HepG2 (cell line): ENCODE results near the gene ZMYND19. TPM values are rescaled to one million over a fixed set of nuclear protein-coding genes. Genes with fewer than 3 reads are reported as not detected.

Experiments
- ATAC-seq: fragments of 200-7000 bp; cut with Tn5 transposase; 3 replicates; pipeline ENCODE4 v1.9.1; 2020; ENCODE audit warnings: mild to moderate bottlenecking, moderate library complexity
- BruUV-seq: library from RNA; stranded (reverse); fragments of 400-500 nt; replicated peaks from 2 replicates; lab custom pipeline; 2021; lab: Mats Ljungman, UMichigan
- CTCF ChIA-PET: fragments of 300-600 bp; formaldehyde crosslinking; extraction: SDS; loops from one replicate; lab custom pipeline; 2021; ENCODE audit warnings: low total read pairs, inconsistent platforms, low intra/inter-chr PET ratio; lab: Yijun Ruan, JAX
- POLR2A ChIA-PET: fragments of 350-600 bp; sonication (Branson Sonifier 250); formaldehyde crosslinking; loops from one replicate; lab custom pipeline; 2020; ENCODE audit warnings: antibody characterized with exemption, inconsistent platforms; lab: Yijun Ruan, JAX
- DNase-seq: peaks from one replicate; pipeline ENCODE4 v3.0.0-alpha.2; 2015; ENCODE audit warnings: low spot score
- FAIRE-seq: peaks from 3 replicates; lab custom pipeline; 2011; peaks lifted over from hg19 to GRCh38; lab: Jason Lieb, UNC
- H2AFZ ChIP-seq: one replicate; pipeline ENCODE4 v1.6.1; 2011; ENCODE audit warnings: low read length, inconsistent platforms
- H3K27ac ChIP-seq: fragments of 300-600 bp; 3 replicates; pipeline ENCODE4 v1.8.0; 2011; ENCODE audit warnings: mixed run types, mild to moderate bottlenecking, mixed read lengths, low read length, inconsistent platforms; ENCODE audit not compliant: insufficient read depth; ENCODE audit errors: extremely low read length
- H3K27me3 ChIP-seq, 2 experiments: fragments of 200-600 bp in 1 of 2; 2 replicates in 1 of 2; 3 replicates in 1 of 2; pipeline versions ENCODE4 v1.6.0 to v1.8.0; 2011; ENCODE audit warnings: low read length in 2 of 2, mild to moderate bottlenecking in 2 of 2, moderate library complexity in 2 of 2, inconsistent platforms in 1 of 2; ENCODE audit not compliant: insufficient read depth in 2 of 2, control insufficient read depth in 1 of 2
- H3K36me3 ChIP-seq, 2 experiments: fragments of 200-600 bp in 1 of 2; replicated peaks in 1 of 2; 2 replicates in 1 of 2; 3 replicates in 1 of 2; pipeline versions ENCODE4 v1.5.1 to v1.8.0; 2011; ENCODE audit warnings: low read length in 2 of 2, inconsistent platforms in 1 of 2; ENCODE audit not compliant: insufficient read depth in 2 of 2, control insufficient read depth in 1 of 2
- H3K4me1 ChIP-seq: 2 replicates; pipeline ENCODE4 v1.5.1; 2012; ENCODE audit warnings: low read length, inconsistent platforms; ENCODE audit not compliant: insufficient read depth
- H3K4me2 ChIP-seq: 2 replicates; pipeline ENCODE4 v1.6.0; 2011; ENCODE audit warnings: low read depth, low read length, inconsistent platforms
- H3K4me3 ChIP-seq, 3 experiments: fragments of 200-600 bp in 1 of 3; sonication (generic), shearing (Covaris generic) in 1 of 3; replicated peaks in 1 of 3; 2 replicates each; pipeline ENCODE4 v1.5.1; 2011 to 2016; ENCODE audit warnings: low read length in 3 of 3, inconsistent platforms in 2 of 3, low read depth in 2 of 3, mild to moderate bottlenecking in 2 of 3, control low read depth in 1 of 3, mixed read lengths in 1 of 3; ENCODE audit not compliant: insufficient read depth in 1 of 3
- H3K79me2 ChIP-seq: one replicate; pipeline ENCODE4 v1.6.1; 2011; ENCODE audit warnings: low read length, inconsistent platforms; ENCODE audit not compliant: insufficient read depth
- H3K9ac ChIP-seq: 2 replicates; pipeline ENCODE4 v1.6.0; 2011; ENCODE audit warnings: mild to moderate bottlenecking, low read depth, low read length, inconsistent platforms; ENCODE audit not compliant: insufficient read depth
- H3K9me3 ChIP-seq: 2 replicates; pipeline ENCODE4 v1.5.1; 2012; ENCODE audit warnings: mild to moderate bottlenecking, low read length
- H4K20me1 ChIP-seq: 2 replicates; pipeline ENCODE4 v1.6.0; 2011; ENCODE audit warnings: inconsistent platforms, mild to moderate bottlenecking, low read length, moderate library complexity; ENCODE audit not compliant: insufficient read depth
- EP300 ChIP-seq, 3 experiments: sonication (generic) in 1 of 3; formaldehyde crosslinking in 1 of 3; IDR thresholded peaks; 2 replicates each; pipeline versions ENCODE4 v1.5.1 to v1.6.1; 2011 to 2020; ENCODE audit warnings: low read depth in 2 of 3, low read length in 2 of 3, borderline replicate concordance in 1 of 3, improper control_type of control experiment in 1 of 3, mild to moderate bottlenecking in 1 of 3, missing genetic modification reagents in 1 of 3, moderate library complexity in 1 of 3
- KLF13 ChIP-seq: sonication (generic); formaldehyde crosslinking; IDR thresholded peaks from 2 replicates; pipeline ENCODE4 v1.4.0; 2020; ENCODE audit warnings: mild to moderate bottlenecking, missing genetic modification reagents
- RARG ChIP-seq: sonication (generic); formaldehyde crosslinking; IDR thresholded peaks from 2 replicates; pipeline ENCODE4 v1.4.0; 2020; ENCODE audit warnings: low read depth, mild to moderate bottlenecking, missing genetic modification reagents
- SP140L ChIP-seq: sonication (generic); formaldehyde crosslinking; IDR thresholded peaks from 2 replicates; pipeline ENCODE4 v1.4.0; 2020; ENCODE audit warnings: missing genetic modification reagents, borderline replicate concordance
- ZNF34 ChIP-seq: sonication (generic); formaldehyde crosslinking; IDR thresholded peaks from 2 replicates; pipeline ENCODE4 v1.4.0; 2020; ENCODE audit warnings: mild to moderate bottlenecking, missing genetic modification reagents, borderline replicate concordance
- ZNF614 ChIP-seq: IDR thresholded peaks from 2 replicates; pipeline ENCODE4 v1.6.1; 2018; ENCODE audit warnings: missing biosample characterization, missing genetic modification reagents, inconsistent platforms, borderline replicate concordance
- WGBS: methylation state at CpG from one replicate; pipeline ENCODE4 v1.1.6; 2017; ENCODE audit warnings: low lambda C conversion rate; 5-methylcytosine and 5-hydroxymethylcytosine counted together
- in situ Hi-C: cut with HindIII; loops from 2 replicates; pipeline ENCODE4 v1.10.0; 2017; ENCODE audit warnings: low pct_unique_long_range_greater_than_20kb; ENCODE audit not compliant: extremely low pct_ligation_motif_present
- intact Hi-C: fragments of 100-400 bp; cut with micrococcal nuclease; formaldehyde crosslinking; loops from one replicate; pipeline ENCODE4 v1.10.0; 2022; ENCODE audit not compliant: unreplicated experiment
- polyA plus RNA-seq, 8 experiments: library from polyadenylated mRNA; depleted of rRNA in 3 of 8; stranded (reverse) in 7 of 8; unstranded in 1 of 8; fragments of >200 nt; fragmentation: Illumina TruSeq in 4 of 8; extraction: Trizol in 4 of 8; gene quantifications; 2 replicates each; pipeline versions ENCODE4 v1.2.1 to v1.2.3, GENCODE V29; 2011 to 2016; ENCODE audit warnings: low read depth in 4 of 8, missing spikeins in 1 of 8, mixed read lengths in 1 of 8; ENCODE audit not compliant: insufficient read depth in 1 of 8
- total RNA-seq, 5 experiments: library from RNA; depleted of rRNA; stranded (reverse); fragments of >200 nt; fragmentation: Illumina TruSeq; extraction: Trizol; gene quantifications; 2 replicates each; pipeline ENCODE4 v1.2.3, GENCODE V29; 2016; ENCODE audit warnings: low read depth in 1 of 5
- TF ChIP-seq, protein P1 (sequence below): sonication (generic); formaldehyde crosslinking; IDR thresholded peaks from 2 replicates; pipeline ENCODE4 v1.4.0; 2020; ENCODE audit warnings: missing genetic modification reagents
- TF ChIP-seq, protein P2 (sequence below): sonication (generic); formaldehyde crosslinking; IDR thresholded peaks from 2 replicates; pipeline ENCODE4 v1.9.0; 2021; ENCODE audit warnings: missing genetic modification reagents, borderline replicate concordance
- TF ChIP-seq, protein P3 (sequence below): sonication (generic); formaldehyde crosslinking; IDR thresholded peaks from 2 replicates; pipeline ENCODE4 v1.4.0; 2020; ENCODE audit warnings: missing genetic modification reagents, borderline replicate concordance

ZMYND19 gene
- total and polyA plus RNA-seq, 2 of the 13 experiments (the other 11 are each of a cell fraction or from before 2014, with no cell fraction given) = 21.3 to 38.7 TPM

DNA sequence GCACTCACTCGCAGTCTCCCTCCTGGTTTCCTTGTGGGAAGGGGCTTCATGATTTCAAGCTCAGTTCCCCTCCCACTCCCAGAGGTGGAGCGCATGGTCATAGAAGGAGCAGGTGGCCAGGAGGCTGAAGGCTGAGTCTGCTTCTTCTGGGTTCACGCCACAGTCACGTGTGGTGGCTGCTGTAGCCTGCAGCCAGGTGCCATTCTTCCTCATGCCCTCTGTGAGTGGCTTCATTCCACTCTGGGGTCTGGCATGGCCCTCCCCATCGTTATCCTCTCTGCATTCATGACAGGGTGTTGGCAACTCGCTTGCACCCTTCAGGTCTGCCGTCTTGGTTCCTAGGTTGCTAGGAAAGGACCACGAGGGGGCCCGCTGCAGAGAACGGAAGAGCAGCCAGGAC, 35.1 kb downstream of the ZMYND19 start:
- Histone ChIP-seq H3K4me1 (peaks cover 24% of the 10 kb centered on the region), H3K4me2 (no peak overlapping the region), H3K79me2 (peaks cover 2% of the 10 kb centered on the region), H3K4me3 (no peak overlapping the region), H3K27ac (no peak overlapping the region), H3K9ac (no peak overlapping the region), H3K36me3 (peaks cover 13 to 39% of the 10 kb centered on the region in 2 experiments), H3K27me3 (no peaks in the 10 kb centered on the region), H3K9me3 (no peaks in the 10 kb centered on the region), H4K20me1 (peaks cover 4% of the 10 kb centered on the region; the same call in 1 of the 2 replicates), H2AFZ (no peak overlapping the region)
- in situ Hi-C loops = no loop called here
- ChIA-PET POLR2A (no interaction called here), CTCF (no interaction called here)
- FAIRE-seq (no peak), DNase-seq (no peak), ATAC-seq (no peak)
- BruUV-seq = no TSS peak
- intact Hi-C loops = no loop called here
- TF ChIP-seq, protein P1, sequence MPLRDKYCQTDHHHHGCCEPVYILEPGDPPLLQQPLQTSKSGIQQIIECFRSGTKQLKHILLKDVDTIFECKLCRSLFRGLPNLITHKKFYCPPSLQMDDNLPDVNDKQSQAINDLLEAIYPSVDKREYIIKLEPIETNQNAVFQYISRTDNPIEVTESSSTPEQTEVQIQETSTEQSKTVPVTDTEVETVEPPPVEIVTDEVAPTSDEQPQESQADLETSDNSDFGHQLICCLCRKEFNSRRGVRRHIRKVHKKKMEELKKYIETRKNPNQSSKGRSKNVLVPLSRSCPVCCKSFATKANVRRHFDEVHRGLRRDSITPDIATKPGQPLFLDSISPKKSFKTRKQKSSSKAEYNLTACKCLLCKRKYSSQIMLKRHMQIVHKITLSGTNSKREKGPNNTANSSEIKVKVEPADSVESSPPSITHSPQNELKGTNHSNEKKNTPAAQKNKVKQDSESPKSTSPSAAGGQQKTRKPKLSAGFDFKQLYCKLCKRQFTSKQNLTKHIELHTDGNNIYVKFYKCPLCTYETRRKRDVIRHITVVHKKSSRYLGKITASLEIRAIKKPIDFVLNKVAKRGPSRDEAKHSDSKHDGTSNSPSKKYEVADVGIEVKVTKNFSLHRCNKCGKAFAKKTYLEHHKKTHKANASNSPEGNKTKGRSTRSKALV (CRISPR knock-in tag) = no peak
- TF ChIP-seq EP300 (IDR thresholded peaks at IDR 0.05; ENCODE audit: low read depth in 2 of 2, low read length in 2 of 2) (no peak), EP300 (CRISPR knock-in tag; IDR thresholded peaks at IDR 0.05; ENCODE audit: borderline replicate concordance) (no peak), ZNF34 (CRISPR knock-in tag) (no peak), SP140L (CRISPR knock-in tag) (no peak), RARG (CRISPR knock-in tag) (no peak), KLF13 (no peak), ZNF614 (CRISPR knock-in tag) (no peak)
- TF ChIP-seq, protein P2, sequence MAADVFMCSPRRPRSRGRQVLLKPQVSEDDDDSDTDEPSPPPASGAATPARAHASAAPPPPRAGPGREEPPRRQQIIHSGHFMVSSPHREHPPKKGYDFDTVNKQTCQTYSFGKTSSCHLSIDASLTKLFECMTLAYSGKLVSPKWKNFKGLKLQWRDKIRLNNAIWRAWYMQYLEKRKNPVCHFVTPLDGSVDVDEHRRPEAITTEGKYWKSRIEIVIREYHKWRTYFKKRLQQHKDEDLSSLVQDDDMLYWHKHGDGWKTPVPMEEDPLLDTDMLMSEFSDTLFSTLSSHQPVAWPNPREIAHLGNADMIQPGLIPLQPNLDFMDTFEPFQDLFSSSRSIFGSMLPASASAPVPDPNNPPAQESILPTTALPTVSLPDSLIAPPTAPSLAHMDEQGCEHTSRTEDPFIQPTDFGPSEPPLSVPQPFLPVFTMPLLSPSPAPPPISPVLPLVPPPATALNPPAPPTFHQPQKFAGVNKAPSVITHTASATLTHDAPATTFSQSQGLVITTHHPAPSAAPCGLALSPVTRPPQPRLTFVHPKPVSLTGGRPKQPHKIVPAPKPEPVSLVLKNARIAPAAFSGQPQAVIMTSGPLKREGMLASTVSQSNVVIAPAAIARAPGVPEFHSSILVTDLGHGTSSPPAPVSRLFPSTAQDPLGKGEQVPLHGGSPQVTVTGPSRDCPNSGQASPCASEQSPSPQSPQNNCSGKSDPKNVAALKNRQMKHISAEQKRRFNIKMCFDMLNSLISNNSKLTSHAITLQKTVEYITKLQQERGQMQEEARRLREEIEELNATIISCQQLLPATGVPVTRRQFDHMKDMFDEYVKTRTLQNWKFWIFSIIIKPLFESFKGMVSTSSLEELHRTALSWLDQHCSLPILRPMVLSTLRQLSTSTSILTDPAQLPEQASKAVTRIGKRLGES (CRISPR knock-in tag) = no peak
- TF ChIP-seq, protein P3, sequence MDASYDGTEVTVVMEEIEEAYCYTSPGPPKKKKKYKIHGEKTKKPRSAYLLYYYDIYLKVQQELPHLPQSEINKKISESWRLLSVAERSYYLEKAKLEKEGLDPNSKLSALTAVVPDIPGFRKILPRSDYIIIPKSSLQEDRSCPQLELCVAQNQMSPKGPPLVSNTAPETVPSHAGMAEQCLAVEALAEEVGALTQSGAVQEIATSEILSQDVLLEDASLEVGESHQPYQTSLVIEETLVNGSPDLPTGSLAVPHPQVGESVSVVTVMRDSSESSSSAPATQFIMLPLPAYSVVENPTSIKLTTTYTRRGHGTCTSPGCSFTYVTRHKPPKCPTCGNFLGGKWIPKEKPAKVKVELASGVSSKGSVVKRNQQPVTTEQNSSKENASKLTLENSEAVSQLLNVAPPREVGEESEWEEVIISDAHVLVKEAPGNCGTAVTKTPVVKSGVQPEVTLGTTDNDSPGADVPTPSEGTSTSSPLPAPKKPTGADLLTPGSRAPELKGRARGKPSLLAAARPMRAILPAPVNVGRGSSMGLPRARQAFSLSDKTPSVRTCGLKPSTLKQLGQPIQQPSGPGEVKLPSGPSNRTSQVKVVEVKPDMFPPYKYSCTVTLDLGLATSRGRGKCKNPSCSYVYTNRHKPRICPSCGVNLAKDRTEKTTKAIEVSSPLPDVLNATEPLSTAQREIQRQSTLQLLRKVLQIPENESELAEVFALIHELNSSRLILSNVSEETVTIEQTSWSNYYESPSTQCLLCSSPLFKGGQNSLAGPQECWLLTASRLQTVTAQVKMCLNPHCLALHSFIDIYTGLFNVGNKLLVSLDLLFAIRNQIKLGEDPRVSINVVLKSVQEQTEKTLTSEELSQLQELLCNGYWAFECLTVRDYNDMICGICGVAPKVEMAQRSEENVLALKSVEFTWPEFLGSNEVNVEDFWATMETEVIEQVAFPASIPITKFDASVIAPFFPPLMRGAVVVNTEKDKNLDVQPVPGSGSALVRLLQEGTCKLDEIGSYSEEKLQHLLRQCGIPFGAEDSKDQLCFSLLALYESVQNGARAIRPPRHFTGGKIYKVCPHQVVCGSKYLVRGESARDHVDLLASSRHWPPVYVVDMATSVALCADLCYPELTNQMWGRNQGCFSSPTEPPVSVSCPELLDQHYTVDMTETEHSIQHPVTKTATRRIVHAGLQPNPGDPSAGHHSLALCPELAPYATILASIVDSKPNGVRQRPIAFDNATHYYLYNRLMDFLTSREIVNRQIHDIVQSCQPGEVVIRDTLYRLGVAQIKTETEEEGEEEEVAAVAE (CRISPR knock-in tag) = no peak
- 95% methylated on average over 8 of the region's 10 CpGs for WGBS
